22Rv1 (cell line): ENCODE measurements around the gene WDR90.

ENCODE experiments used
- CTCF ChIP-seq: fragments of 450-650 bp; IDR thresholded peaks from 2 replicates; pipeline ENCODE4 v1.5.1; 2017; ENCODE audit warnings: mild to moderate bottlenecking
- ZFX ChIP-seq: fragments of 450-650 bp; IDR thresholded peaks from 2 replicates; pipeline ENCODE4 v1.6.1; 2017; ENCODE audit warnings: antibody characterized with exemption, borderline replicate concordance

GRCh38 chr16:704552-705380, 55.6 kb downstream of the WDR90 start:
- TF ChIP-seq CTCF: 0 out of 2 replicates have a peak, but pooled peaks have one; percentile 9
- no peak for TF ChIP-seq ZFX
